Lung (tissue), 12 donors: Measurements from ENCODE around the gene STX10. TPM values are rescaled to one million over a fixed set of nuclear protein-coding genes. Genes with fewer than 3 reads are reported as not detected.

ENCODE experiments used
- ATAC-seq: fragments of 200-7000 bp; cut with Tn5 transposase; one replicate; pipeline ENCODE4 v1.9.1; 2020; ENCODE audit warnings: moderate number of reproducible peaks; ENCODE audit not compliant: insufficient read depth, low FRiP score
- DNase-seq, 3 donors: peaks; one replicate each; pipeline ENCODE4 v3.0.0-alpha.2; 2013 to 2017
- H3K27ac ChIP-seq, 2 donors: one replicate each; pipeline ENCODE4 v1.5.1; 2013; ENCODE audit warnings: mild to moderate bottlenecking in 2 of 2, moderate library complexity in 2 of 2, control low read depth in 1 of 2, inconsistent platforms in 1 of 2, low read depth in 1 of 2, low read length in 1 of 2
- H3K27me3 ChIP-seq, 3 donors: one replicate each; pipeline ENCODE4 v1.5.1; 2013; ENCODE audit warnings: low read length in 2 of 3; ENCODE audit not compliant: control insufficient read depth in 3 of 3, insufficient read depth in 3 of 3
- H3K36me3 ChIP-seq, 4 donors: one replicate each; pipeline ENCODE4 v1.5.1; 2013; ENCODE audit warnings: low read length in 4 of 4, mild to moderate bottlenecking in 1 of 4, moderate library complexity in 1 of 4; ENCODE audit not compliant: control insufficient read depth in 4 of 4, insufficient read depth in 4 of 4
- H3K4me1 ChIP-seq, 5 donors: one replicate each; pipeline ENCODE4 v1.5.1; 2013; ENCODE audit warnings: low read length in 5 of 5, mild to moderate bottlenecking in 2 of 5, moderate library complexity in 1 of 5; ENCODE audit not compliant: control insufficient read depth in 5 of 5, insufficient read depth in 5 of 5
- H3K4me3 ChIP-seq: one replicate; pipeline ENCODE4 v1.5.1; 2013; ENCODE audit warnings: mild to moderate bottlenecking, control low read depth, moderate library complexity
- H3K9ac ChIP-seq, 2 donors: one replicate each; pipeline ENCODE4 v1.5.1; 2013; ENCODE audit warnings: low read length in 2 of 2, control low read depth in 1 of 2; ENCODE audit not compliant: insufficient read depth in 1 of 2
- H3K9me3 ChIP-seq, 4 donors: one replicate each; pipeline ENCODE4 v1.5.1; 2013; ENCODE audit warnings: low read length in 3 of 4, mild to moderate bottlenecking in 1 of 4, moderate library complexity in 1 of 4; ENCODE audit not compliant: control insufficient read depth in 4 of 4, insufficient read depth in 3 of 4
- CTCF ChIP-seq: IDR thresholded peaks from 2 replicates; pipeline ENCODE4 v1.5.1; 2012; ENCODE audit warnings: mild to moderate bottlenecking; ENCODE audit errors: control extremely low read depth, extremely low read depth
- WGBS, 2 donors: extraction: QIAGEN DNeasy Blood & Tissue Kit; methylation state at CpG; one replicate each; pipeline ENCODE4 v1.1.7; 2013; 5-methylcytosine and 5-hydroxymethylcytosine counted together
- polyA plus RNA-seq, 2 donors: library from polyadenylated mRNA; stranded (reverse); fragments of 200-250 nt; gene quantifications; one replicate each; pipeline ENCODE4 v1.2.1, GENCODE V29; 2013
- total RNA-seq, 2 donors: library from RNA; depleted of rRNA in 1 of 2; stranded (reverse); fragments of >200 nt in 1 of 2; gene quantifications; one replicate each; pipeline ENCODE4 v1.2.1, GENCODE V29; 2014 to 2021
- donor health status: control.
- donor health status: control.
- donor health status: Bipolar disorder and iron deficiency.
- donor health status: healthy.
- donor health status: DM: yes; HTN: yes; CAD: no.

Gene STX10
- total and polyA plus RNA-seq, 4 donors: 45.8 to 136 (median 111) TPM

GRCh38 chr19:13118424-13119193, 31.6 kb downstream of the STX10 start:
- H3K27ac ChIP-seq: peak overlapping the region; percentile 76
- no peak for TF ChIP-seq CTCF
- peaks cover 0 to 29% (median 9%) of the 10 kb centered on the region in 5 donors for H3K4me1 ChIP-seq
- ATAC-seq (no peak), DNase-seq (peak in 2 of 3 donors; percentile 49 to 53)
- WGBS, 2 donors: 0 to 1% methylated on average over 42 to 57 of the region's 57 CpGs
- H3K27me3 ChIP-seq: no peaks in the 10 kb centered on the region
- peak overlapping the region; percentile 97 for H3K4me3 ChIP-seq
- peak overlapping the region in 1 of 2 donors; percentile 26 for H3K9ac ChIP-seq
- H3K9me3 ChIP-seq: no peaks in the 10 kb centered on the region
- peaks cover 0 to 5% (median 2%) of the 10 kb centered on the region in 4 donors for H3K36me3 ChIP-seq

GRCh38 chr19:13117772-13118423, 32.3 kb downstream of the STX10 start, which contains the start of gene NACC1:
Gene NACC1, plus strand, starts transcription at chr19:13118264. Its CDS starts 16,944 bp downstream, at chr19:13135208.
- peaks cover 0 to 5% (median 2%) of the 10 kb centered on the region in 4 donors for H3K36me3 ChIP-seq
- peak within 1 kb of the TSS in 1 of 2 donors; percentile 75 for H3K9ac ChIP-seq
- no peak for TF ChIP-seq CTCF
- peak within 1 kb of the TSS; percentile 97 for H3K4me3 ChIP-seq
- H3K27me3 ChIP-seq: no peaks in the 10 kb centered on the region
- peak within 1 kb of the TSS; percentile 76 for H3K27ac ChIP-seq
- peaks cover 0 to 29% (median 9%) of the 10 kb centered on the region in 5 donors for H3K4me1 ChIP-seq
- no peaks in the 10 kb centered on the region for H3K9me3 ChIP-seq
- ATAC-seq (peak; percentile 88), DNase-seq (peak; percentile 89 to 94 (median 94))
- 2% methylated on average over 61 to 65 of the region's 65 CpGs for WGBS, 2 donors

GRCh38 chr19:13117176-13117771, 32.9 kb downstream of the STX10 start:
- no peaks in the 10 kb centered on the region for H3K27me3 ChIP-seq
- peaks cover 0 to 10% (median 6%) of the 10 kb centered on the region in 4 donors for H3K36me3 ChIP-seq
- no peak for ATAC-seq
- H3K27ac ChIP-seq: peak overlapping the region; percentile 55 to 65
- WGBS, 2 donors: 11 to 13% methylated on average over 19 to 20 of the region's 20 CpGs
- no peaks in the 10 kb centered on the region for H3K9me3 ChIP-seq
- H3K9ac ChIP-seq: peak overlapping the region in 1 of 2 donors; percentile 75
- H3K4me3 ChIP-seq: peak overlapping the region; percentile 9
- peaks cover 0 to 29% (median 9%) of the 10 kb centered on the region in 5 donors for H3K4me1 ChIP-seq
- no peak for TF ChIP-seq CTCF
- DNase-seq: peak in 1 of 3 donors; percentile 13
